ACC112 (cell line): ENCODE measurements around the gene FAM131A.

ENCODE experiments used
- H2AFZ ChIP-seq: fragments of 200-600 bp; sonication (generic); one replicate; pipeline ENCODE4 v1.6.0; 2017; ENCODE audit warnings: antibody characterized with exemption, low read length; ENCODE audit not compliant: unreplicated experiment
- H3K27ac ChIP-seq: fragments of 200-600 bp; sonication (generic); 2 replicates; pipeline ENCODE4 v1.5.1; 2014; ENCODE audit warnings: low read depth, mild to moderate bottlenecking, antibody characterized with exemption, low read length, moderate library complexity
- H3K27me3 ChIP-seq: fragments of 200-600 bp; sonication (generic); 2 replicates; pipeline ENCODE4 v1.6.1; 2014; ENCODE audit warnings: mild to moderate bottlenecking, antibody characterized with exemption, low read length, moderate library complexity, mixed read lengths; ENCODE audit not compliant: insufficient read depth
- H3K36me3 ChIP-seq: fragments of 200-600 bp; sonication (generic); 2 replicates; pipeline ENCODE4 v1.6.1; 2016; ENCODE audit warnings: mild to moderate bottlenecking, antibody characterized with exemption, low read length, moderate library complexity, mixed read lengths; ENCODE audit not compliant: insufficient read depth
- H3K4me1 ChIP-seq: fragments of 200-600 bp; sonication (generic); one replicate; pipeline ENCODE4 v1.6.1; 2016; ENCODE audit warnings: low read length, mixed read lengths; ENCODE audit not compliant: insufficient read depth, unreplicated experiment, control insufficient read depth
- H3K4me3 ChIP-seq: fragments of 200-600 bp; sonication (generic); 2 replicates; pipeline ENCODE4 v1.5.1; 2014; ENCODE audit warnings: mild to moderate bottlenecking, low read depth, low read length
- H3K79me2 ChIP-seq: fragments of 200-600 bp; sonication (generic); one replicate; pipeline ENCODE4 v1.6.0; 2016; ENCODE audit warnings: low read length; ENCODE audit not compliant: control insufficient read depth, unreplicated experiment, insufficient read depth

Gene FAM131A

GRCh38 chr3:184300378-184300720, 37.1 kb upstream of the FAM131A start:
- H3K27me3 ChIP-seq, result no peaks in the 10 kb centered on the region
- H3K27ac ChIP-seq, result peak overlapping the region; percentile 84
- H2AFZ ChIP-seq, result no peak overlapping the region
- H3K4me1 ChIP-seq, result peaks cover 31% of the 10 kb centered on the region
- peaks cover 41% of the 10 kb centered on the region for H3K36me3 ChIP-seq
- H3K79me2 ChIP-seq, result peaks cover 59% of the 10 kb centered on the region
- H3K4me3 ChIP-seq, result peak overlapping the region; percentile 91

DNA sequence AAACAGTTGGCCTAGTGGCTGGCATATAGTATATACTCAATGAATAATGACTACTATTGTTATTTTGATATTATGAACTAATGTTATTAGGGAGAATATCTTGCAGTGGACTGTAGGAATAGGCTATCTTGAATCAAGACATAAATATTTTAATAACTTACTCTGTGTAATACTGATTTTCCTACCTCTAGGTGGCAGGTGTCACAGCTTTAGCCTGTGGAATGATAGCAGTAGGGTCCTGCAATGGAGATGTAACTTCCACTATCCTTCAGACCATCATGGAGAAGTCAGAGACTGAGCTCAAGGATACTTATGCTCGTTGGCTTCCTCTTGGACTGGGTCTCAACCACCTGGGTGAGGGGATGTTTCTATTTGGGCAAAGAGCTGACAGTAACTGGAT, 31.8 kb upstream of the FAM131A start:
- Histone ChIP-seq H2AFZ (no peak overlapping the region), H3K27me3 (no peaks in the 10 kb centered on the region), H3K79me2 (peaks cover 53% of the 10 kb centered on the region), H3K4me3 (no peak overlapping the region), H3K36me3 (peaks cover 56% of the 10 kb centered on the region), H3K27ac (no peak overlapping the region), H3K4me1 (peaks cover 28% of the 10 kb centered on the region)

DNA sequence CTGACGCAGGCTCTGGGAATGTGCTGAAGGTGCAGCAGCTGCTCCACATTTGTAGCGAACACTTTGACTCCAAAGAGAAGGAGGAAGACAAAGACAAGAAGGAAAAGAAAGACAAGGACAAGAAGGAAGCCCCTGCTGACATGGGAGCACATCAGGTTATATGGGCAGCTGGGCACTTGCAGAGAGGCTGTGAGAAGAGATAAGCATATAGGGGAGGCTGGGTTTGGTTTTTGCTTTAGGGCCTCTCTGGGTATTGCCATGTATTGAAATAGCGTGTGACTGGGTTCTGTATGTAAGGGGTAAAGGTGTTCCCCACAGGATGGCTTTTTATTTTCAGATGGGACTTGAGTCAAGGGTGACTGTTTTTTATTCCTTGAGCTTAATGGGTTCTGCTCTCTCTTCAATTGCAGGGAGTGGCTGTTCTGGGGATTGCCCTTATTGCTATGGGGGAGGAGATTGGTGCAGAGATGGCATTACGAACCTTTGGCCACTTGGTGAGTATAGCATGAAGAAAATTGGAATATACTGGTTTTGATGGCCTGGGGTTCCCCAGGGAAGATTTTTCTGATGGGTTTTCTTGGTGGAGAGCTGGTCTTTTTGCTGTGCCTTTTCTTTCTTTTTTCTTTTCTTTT, 30.9 kb upstream of the FAM131A start:
- Histone ChIP-seq H3K27ac (no peak overlapping the region), H3K79me2 (peaks cover 44% of the 10 kb centered on the region), H2AFZ (no peak overlapping the region), H3K36me3 (peaks cover 50% of the 10 kb centered on the region), H3K4me1 (peaks cover 20% of the 10 kb centered on the region), H3K4me3 (no peak overlapping the region), H3K27me3 (no peaks in the 10 kb centered on the region)

GRCh38 chr3:184307915-184308314, 29.5 kb upstream of the FAM131A start:
- H3K27me3 ChIP-seq, result no peaks in the 10 kb centered on the region
- H3K27ac ChIP-seq, result no peak overlapping the region
- peaks cover 5% of the 10 kb centered on the region for H3K4me1 ChIP-seq
- H3K79me2 ChIP-seq, result peaks cover 30% of the 10 kb centered on the region
- no peak overlapping the region for H2AFZ ChIP-seq
- H3K36me3 ChIP-seq, result peaks cover 37% of the 10 kb centered on the region
- no peak overlapping the region for H3K4me3 ChIP-seq

DNA sequence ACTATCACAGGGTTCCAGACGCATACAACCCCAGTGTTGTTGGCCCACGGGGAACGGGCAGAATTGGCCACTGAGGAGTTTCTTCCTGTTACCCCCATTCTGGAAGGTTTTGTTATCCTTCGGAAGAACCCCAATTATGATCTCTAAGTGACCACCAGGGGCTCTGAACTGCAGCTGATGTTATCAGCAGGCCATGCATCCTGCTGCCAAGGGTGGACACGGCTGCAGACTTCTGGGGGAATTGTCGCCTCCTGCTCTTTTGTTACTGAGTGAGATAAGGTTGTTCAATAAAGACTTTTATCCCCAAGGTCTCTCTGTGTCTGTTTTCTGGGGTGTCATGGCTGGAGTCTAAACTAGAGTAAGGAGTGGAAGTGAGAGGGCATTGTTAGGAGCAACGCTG, 28.7 kb upstream of the FAM131A start:
- H3K4me1 ChIP-seq, result peaks cover under 1% of the 10 kb centered on the region
- H3K4me3 ChIP-seq, result no peak overlapping the region
- no peak overlapping the region for H3K27ac ChIP-seq
- peaks cover 22% of the 10 kb centered on the region for H3K79me2 ChIP-seq
- H3K36me3 ChIP-seq, result peaks cover 29% of the 10 kb centered on the region
- H2AFZ ChIP-seq, result no peak overlapping the region
- H3K27me3 ChIP-seq, result no peaks in the 10 kb centered on the region

- no peak overlapping the region for H2AFZ ChIP-seq
- no peak overlapping the region for H3K27ac ChIP-seq
- H3K27me3 ChIP-seq, result no peaks in the 10 kb centered on the region
- peaks cover 9% of the 10 kb centered on the region; the same call in 1 of the 2 replicates for H3K36me3 ChIP-seq
- H3K79me2 ChIP-seq, result peaks cover 20% of the 10 kb centered on the region
- H3K4me3 ChIP-seq, result no peak overlapping the region
- H3K4me1 ChIP-seq, result peaks cover 7% of the 10 kb centered on the region
Measured at GRCh38 chr3:184311633-184312032, 25.8 kb upstream of the FAM131A start.

GRCh38 chr3:184314363-184314699, 23.1 kb upstream of the FAM131A start, which contains the start of gene EIF4G1:
Gene EIF4G1 (plus strand): TSS chr3:184314606. CDS start chr3:184315797, 1,191 bp downstream.
- Histone ChIP-seq H3K4me3 (peak within 1 kb of the TSS; percentile 99), H3K36me3 (peaks cover 10% of the 10 kb centered on the region; the same call in 1 of the 2 replicates), H3K27ac (peak within 1 kb of the TSS; percentile 91), H3K79me2 (peaks cover 43% of the 10 kb centered on the region), H3K4me1 (peaks cover 31% of the 10 kb centered on the region), H3K27me3 (no peaks in the 10 kb centered on the region), H2AFZ (no peak within 1 kb of the TSS)

- no peaks in the 10 kb centered on the region for H3K27me3 ChIP-seq
- peaks cover 10% of the 10 kb centered on the region; the same call in 1 of the 2 replicates for H3K36me3 ChIP-seq
- peak overlapping the region; percentile 99 for H3K4me3 ChIP-seq
- peak overlapping the region; percentile 91 for H3K27ac ChIP-seq
- peaks cover 36% of the 10 kb centered on the region for H3K4me1 ChIP-seq
- H3K79me2 ChIP-seq, result peaks cover 47% of the 10 kb centered on the region
- no peak overlapping the region for H2AFZ ChIP-seq
Measured at GRCh38 chr3:184314700-184315542, 22.5 kb upstream of the FAM131A start.

- Histone ChIP-seq H3K4me1 (peaks cover 41% of the 10 kb centered on the region), H3K27ac (peak overlapping the region; percentile 91), H2AFZ (no peak overlapping the region), H3K27me3 (no peaks in the 10 kb centered on the region), H3K36me3 (peaks cover 13% of the 10 kb centered on the region; the same call in 1 of the 2 replicates), H3K4me3 (peak overlapping the region; percentile 99), H3K79me2 (peaks cover 52% of the 10 kb centered on the region)
Measured at GRCh38 chr3:184315543-184315867, 21.9 kb upstream of the FAM131A start.

- Histone ChIP-seq H3K4me3 (peak overlapping the region; percentile 99), H3K4me1 (peaks cover 46% of the 10 kb centered on the region), H3K27ac (peak overlapping the region; percentile 91), H2AFZ (no peak overlapping the region), H3K27me3 (no peaks in the 10 kb centered on the region), H3K79me2 (peaks cover 58% of the 10 kb centered on the region), H3K36me3 (peaks cover 18% of the 10 kb centered on the region; the same call in 1 of the 2 replicates)
Measured at GRCh38 chr3:184315871-184316661, 21.3 kb upstream of the FAM131A start.
